ENCODE measurements around the gene MAL.

DNA sequence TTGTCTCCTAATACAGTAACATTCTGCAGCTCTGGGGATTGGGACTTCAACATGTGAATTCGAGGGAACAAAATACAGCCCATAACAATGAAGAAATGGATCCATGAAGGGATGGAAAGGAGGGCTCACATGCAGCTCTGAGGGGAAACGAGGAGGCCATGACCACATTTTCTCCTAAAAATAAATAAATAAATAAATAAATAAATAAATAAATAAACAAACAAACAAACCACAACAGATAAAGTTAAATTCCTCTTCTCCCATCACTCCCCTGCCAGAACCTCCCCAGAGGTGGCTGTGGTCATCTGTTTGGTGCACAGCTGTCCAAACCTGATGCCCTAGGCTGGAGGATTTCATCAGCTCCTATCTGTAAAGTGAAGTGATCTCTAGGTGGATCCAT, 42.7 kb downstream of the MAL start:
- TF ChIP-seq, protein P1, sequence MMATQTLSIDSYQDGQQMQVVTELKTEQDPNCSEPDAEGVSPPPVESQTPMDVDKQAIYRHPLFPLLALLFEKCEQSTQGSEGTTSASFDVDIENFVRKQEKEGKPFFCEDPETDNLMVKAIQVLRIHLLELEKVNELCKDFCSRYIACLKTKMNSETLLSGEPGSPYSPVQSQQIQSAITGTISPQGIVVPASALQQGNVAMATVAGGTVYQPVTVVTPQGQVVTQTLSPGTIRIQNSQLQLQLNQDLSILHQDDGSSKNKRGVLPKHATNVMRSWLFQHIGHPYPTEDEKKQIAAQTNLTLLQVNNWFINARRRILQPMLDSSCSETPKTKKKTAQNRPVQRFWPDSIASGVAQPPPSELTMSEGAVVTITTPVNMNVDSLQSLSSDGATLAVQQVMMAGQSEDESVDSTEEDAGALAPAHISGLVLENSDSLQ (IDR thresholded peaks at IDR 0.05): no peak
- no peak for TF ChIP-seq FOXM1 (IDR thresholded peaks at IDR 0.05; ENCODE audit: borderline replicate concordance)
- TF ChIP-seq FOXK2 (IDR thresholded peaks at IDR 0.05): no peak
- no peak for TF ChIP-seq ZNF384 (IDR thresholded peaks at IDR 0.05)
- TF ChIP-seq BHLHE40 (IDR thresholded peaks at IDR 0.05; ENCODE audit: borderline replicate concordance): no peak
- no peak for TF ChIP-seq FOXA1 (IDR thresholded peaks at IDR 0.05)
- no peak for TF ChIP-seq SP1 (IDR thresholded peaks at IDR 0.05)
- no peak for TF ChIP-seq CTBP1 (IDR thresholded peaks at IDR 0.05; ENCODE audit: borderline replicate concordance)
